Ascending aorta (tissue), 2 donors: Measurements from ENCODE around the gene CDC45. TPM values are rescaled to one million over a fixed set of nuclear protein-coding genes. Genes with fewer than 3 reads are reported as not detected.
A peak's percentile ranks its signal among the peaks of the same experiment; 100 is the strongest.

Experiments used
- DNase-seq, 2 donors: peaks; one replicate each; pipeline ENCODE4 v3.0.0-alpha.2; 2019; ENCODE audit warnings: low spot score in 2 of 2
- H3K27ac ChIP-seq, 2 donors: fragments of 200-600 bp; sonication (generic); one replicate each; pipeline ENCODE4 v1.5.1; 2016 to 2017; ENCODE audit warnings: mild to moderate bottlenecking in 1 of 2
- H3K27me3 ChIP-seq: fragments of 200-600 bp; sonication (generic); one replicate; pipeline ENCODE4 v1.5.1; 2017
- H3K36me3 ChIP-seq, 2 donors: fragments of 200-600 bp; sonication (generic); one replicate each; pipeline ENCODE4 v1.5.1; 2016
- H3K4me1 ChIP-seq, 2 donors: fragments of 200-600 bp; sonication (generic); one replicate each; pipeline ENCODE4 v1.5.1; 2016 to 2017; ENCODE audit warnings: mild to moderate bottlenecking in 1 of 2
- H3K4me3 ChIP-seq, 2 donors: fragments of 200-600 bp; sonication (generic); one replicate each; pipeline ENCODE4 v1.5.1; 2016 to 2017; ENCODE audit warnings: mild to moderate bottlenecking in 1 of 2
- H3K9me3 ChIP-seq, 2 donors: fragments of 200-600 bp; sonication (generic); one replicate each; pipeline ENCODE4 v1.5.1; 2016
- intact Hi-C: fragments of 100-400 bp; cut with DNase I; formaldehyde crosslinking; loops from one replicate; pipeline ENCODE4 v1.15.1; 2023
- total RNA-seq: library from RNA; depleted of rRNA; stranded (reverse); fragments of >200 nt; gene quantifications from one replicate; pipeline ENCODE4 v1.1.0, GENCODE V29; 2016
- TF ChIP-seq, protein P1 (sequence below), 3 experiments: fragments of 200-600 bp in 2 of 3; fragments of 450-650 bp in 1 of 3; sonication (generic) in 2 of 3; IDR thresholded peaks; one replicate each; pipeline ENCODE4 v1.5.1; 2016 to 2019; ENCODE audit warnings: antibody characterized with exemption in 3 of 3, mild to moderate bottlenecking in 1 of 3, moderate library complexity in 1 of 3

CDC45 gene
- total RNA-seq, 1 donor from 2014 or later, result not detected

DNA sequence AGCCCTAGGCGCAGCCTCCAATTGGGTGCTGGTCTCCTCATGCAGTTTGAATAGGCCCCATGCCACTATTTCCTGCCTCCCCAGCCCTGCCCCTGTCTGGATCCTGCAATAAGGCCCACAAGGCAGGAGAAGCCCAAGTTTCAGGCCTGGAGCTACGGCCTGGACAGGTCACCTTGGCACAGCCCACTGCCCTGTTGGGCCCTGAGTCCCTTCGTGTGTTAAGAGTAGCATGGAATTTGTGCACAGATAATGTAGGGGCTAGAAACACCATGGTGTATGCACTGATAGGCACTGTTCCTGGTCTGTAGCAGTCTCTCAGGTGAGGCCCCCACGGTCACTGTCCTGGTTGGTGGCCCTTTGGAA is 20.1 kb downstream of the CDC45 start:
- intact Hi-C loops, result no loop called here
- TF ChIP-seq, protein P1, sequence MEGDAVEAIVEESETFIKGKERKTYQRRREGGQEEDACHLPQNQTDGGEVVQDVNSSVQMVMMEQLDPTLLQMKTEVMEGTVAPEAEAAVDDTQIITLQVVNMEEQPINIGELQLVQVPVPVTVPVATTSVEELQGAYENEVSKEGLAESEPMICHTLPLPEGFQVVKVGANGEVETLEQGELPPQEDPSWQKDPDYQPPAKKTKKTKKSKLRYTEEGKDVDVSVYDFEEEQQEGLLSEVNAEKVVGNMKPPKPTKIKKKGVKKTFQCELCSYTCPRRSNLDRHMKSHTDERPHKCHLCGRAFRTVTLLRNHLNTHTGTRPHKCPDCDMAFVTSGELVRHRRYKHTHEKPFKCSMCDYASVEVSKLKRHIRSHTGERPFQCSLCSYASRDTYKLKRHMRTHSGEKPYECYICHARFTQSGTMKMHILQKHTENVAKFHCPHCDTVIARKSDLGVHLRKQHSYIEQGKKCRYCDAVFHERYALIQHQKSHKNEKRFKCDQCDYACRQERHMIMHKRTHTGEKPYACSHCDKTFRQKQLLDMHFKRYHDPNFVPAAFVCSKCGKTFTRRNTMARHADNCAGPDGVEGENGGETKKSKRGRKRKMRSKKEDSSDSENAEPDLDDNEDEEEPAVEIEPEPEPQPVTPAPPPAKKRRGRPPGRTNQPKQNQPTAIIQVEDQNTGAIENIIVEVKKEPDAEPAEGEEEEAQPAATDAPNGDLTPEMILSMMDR (IDR thresholded peaks at IDR 0.05), result no peak

DNA sequence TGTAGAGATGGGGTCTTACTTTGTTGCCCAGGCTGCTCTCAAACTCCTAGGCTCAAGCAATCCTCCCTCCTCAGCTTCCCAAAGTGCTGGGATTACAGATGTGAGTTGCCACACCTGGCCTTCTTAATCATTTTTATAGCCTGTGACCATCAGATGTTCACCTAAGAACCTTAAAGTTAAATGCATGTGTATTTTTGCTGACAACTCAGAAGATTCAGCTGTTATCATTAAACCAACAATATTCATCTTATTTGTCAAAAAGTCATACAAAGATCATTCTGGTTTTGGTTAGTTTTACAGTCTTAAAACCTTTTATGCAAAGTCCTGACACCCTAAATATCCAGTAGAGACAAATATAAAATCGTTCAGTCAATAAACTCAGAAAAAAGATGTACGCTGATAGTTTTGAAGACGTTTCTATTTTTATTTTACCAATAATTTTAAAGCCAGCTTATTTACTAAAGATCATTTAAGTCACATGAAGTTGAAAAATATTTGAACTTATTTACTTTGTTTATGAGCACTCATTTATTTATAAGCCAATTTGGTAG is 22.3 kb downstream of the CDC45 start:
- intact Hi-C loops, result no loop called here

More for the DNA sequence above, 20.1 kb downstream of the CDC45 start:
- no peak for DNase-seq
- Histone ChIP-seq H3K9me3 (no peaks in the 10 kb centered on the region), H3K4me1 (no peaks in the 10 kb centered on the region), H3K27ac (no peak overlapping the region), H3K27me3 (no peaks in the 10 kb centered on the region), H3K4me3 (no peak overlapping the region), H3K36me3 (no peaks in the 10 kb centered on the region)

DNA sequence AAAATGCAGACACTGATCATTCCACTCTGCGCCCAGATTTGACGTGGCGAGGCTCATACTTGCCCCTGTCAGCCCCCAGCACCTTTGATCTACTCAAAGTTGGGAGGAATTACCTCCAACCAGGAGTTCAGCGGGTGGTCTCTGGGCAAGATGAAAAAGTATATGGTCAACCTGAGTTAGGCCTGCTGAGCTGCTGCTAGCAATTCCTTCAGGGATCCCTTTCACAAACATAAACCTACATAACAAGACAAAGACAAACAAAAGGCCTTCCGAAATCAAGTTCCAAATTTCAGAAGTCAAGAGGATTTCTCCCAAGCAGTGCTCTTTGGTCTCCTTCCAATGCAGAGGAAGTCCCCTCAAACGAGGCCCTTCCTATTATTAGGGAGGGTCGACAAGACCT is 23.6 kb downstream of the CDC45 start:
- TF ChIP-seq, protein P1 (IDR thresholded peaks at IDR 0.05), result no peak
- Histone ChIP-seq H3K27me3 (no peaks in the 10 kb centered on the region), H3K27ac (no peak overlapping the region), H3K4me1 (no peaks in the 10 kb centered on the region), H3K4me3 (no peak overlapping the region), H3K36me3 (no peaks in the 10 kb centered on the region), H3K9me3 (no peaks in the 10 kb centered on the region)
- intact Hi-C loops, result no loop called here
- peak in 1 of 2 donors; percentile 43 for DNase-seq

More for the DNA sequence above, 22.3 kb downstream of the CDC45 start:
- no peaks in the 10 kb centered on the region for H3K9me3 ChIP-seq
- H3K27me3 ChIP-seq, result no peaks in the 10 kb centered on the region
- no peak overlapping the region for H3K27ac ChIP-seq
- no peaks in the 10 kb centered on the region for H3K4me1 ChIP-seq
- H3K36me3 ChIP-seq, result no peaks in the 10 kb centered on the region
- TF ChIP-seq, protein P1 (IDR thresholded peaks at IDR 0.05), result no peak
- H3K4me3 ChIP-seq, result no peak overlapping the region
- no peak for DNase-seq

DNA sequence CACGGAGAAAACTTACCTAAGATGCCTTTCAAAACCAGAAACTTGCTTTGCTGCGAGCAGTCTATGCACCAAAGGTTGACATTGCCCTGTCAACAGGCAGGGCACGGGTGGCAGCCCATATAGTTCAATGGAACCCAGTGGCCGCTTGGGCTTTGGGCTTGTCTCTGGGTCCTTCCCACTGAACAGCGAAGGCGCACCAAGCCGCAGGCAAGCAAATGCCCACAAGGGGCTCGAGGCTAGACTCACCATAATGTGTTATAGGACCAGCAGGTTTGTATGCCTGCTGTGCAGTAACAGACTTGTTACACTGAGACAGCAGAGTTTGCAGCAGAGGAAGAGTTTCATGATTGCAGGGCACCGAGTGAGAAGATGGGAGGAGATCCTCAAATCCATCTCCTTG is 24.1 kb downstream of the CDC45 start:
- H3K4me1 ChIP-seq, result no peaks in the 10 kb centered on the region
- peak in 1 of 2 donors; percentile 56 for DNase-seq
- TF ChIP-seq, protein P1 (IDR thresholded peaks at IDR 0.05), result no peak
- no peak overlapping the region for H3K4me3 ChIP-seq
- H3K27me3 ChIP-seq, result no peaks in the 10 kb centered on the region
- no peaks in the 10 kb centered on the region for H3K36me3 ChIP-seq
- H3K9me3 ChIP-seq, result no peaks in the 10 kb centered on the region
- intact Hi-C loops, result no loop called here
- no peak overlapping the region for H3K27ac ChIP-seq

DNA sequence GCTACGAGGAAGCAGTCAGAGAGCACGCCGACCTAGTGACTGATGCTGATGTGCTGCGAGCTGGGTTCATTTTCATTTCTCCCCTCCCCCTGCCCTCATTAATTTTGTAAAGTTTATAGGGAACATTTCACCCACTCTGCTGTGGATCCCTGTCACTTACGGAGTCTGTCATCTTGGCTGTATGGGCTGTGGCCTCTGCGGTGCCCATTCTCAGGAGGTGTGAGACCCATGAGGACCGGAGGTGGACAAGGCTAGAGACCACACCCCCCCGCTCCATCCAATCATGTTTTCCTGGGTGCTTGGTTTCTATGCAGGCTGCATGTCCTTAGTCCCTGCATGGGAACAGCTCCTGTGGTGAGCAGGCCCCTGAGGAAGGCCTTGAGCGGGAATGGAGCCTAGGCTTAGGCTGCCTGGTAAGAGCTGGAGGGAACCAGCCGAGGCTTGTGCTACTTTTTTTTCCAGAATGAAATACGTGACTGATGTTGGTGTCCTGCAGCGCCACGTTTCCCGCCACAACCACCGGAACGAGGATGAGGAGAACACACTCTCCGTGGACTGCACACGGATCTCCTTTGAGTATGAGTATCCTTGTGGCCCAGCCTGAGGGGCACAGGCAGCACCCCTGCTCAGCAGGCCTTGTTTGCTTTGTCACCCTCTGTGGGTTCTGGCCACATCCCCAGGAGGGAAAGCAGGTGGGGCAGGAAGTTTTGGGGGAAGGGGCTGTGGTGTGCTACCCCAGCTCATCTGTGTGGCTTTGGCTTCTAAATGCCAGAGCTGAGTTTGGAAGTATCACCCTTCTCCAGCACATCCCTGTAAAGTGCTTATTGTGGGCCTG is 25.4 kb downstream of the CDC45 start:
- TF ChIP-seq, protein P1 (IDR thresholded peaks at IDR 0.05), result no peak
- Histone ChIP-seq H3K9me3 (no peaks in the 10 kb centered on the region), H3K36me3 (no peaks in the 10 kb centered on the region), H3K27ac (no peak overlapping the region), H3K4me3 (no peak overlapping the region), H3K27me3 (no peaks in the 10 kb centered on the region), H3K4me1 (no peaks in the 10 kb centered on the region)
- DNase-seq, result peak in 1 of 2 donors; percentile 47
- intact Hi-C loops, result no loop called here
